A549 treated with AZD9567 at 1 μM for 4 hours (cell line): ENCODE measurements around the gene MORC4. TPM values are rescaled to one million over a fixed set of nuclear protein-coding genes. Genes with fewer than 3 reads are reported as not detected.

Experiments used
- total RNA-seq: library from RNA; stranded (reverse); fragments of 200-300 nt; extraction: Qiagen RNA extraction; gene quantifications from 5 replicates; pipeline ENCODE4 v1.2.3, GENCODE V29; 2022; ENCODE audit not compliant: insufficient read depth

The MORC4 gene
- 27.9 to 50.3 TPM (median 28.5 TPM) in 5 replicates for total RNA-seq

GRCh38 chrX:107000013-107000515, at the start of gene MORC4:
TSS of gene MORC4 (minus strand) at chrX:107000212. CDS start at chrX:106999969, 243 bp downstream.

GRCh38 chrX:106919932-106920452, 80.0 kb downstream of the MORC4 start, which contains the start of gene CLDN2:
TSS of gene CLDN2 (plus strand) at chrX:106920402. CDS start at chrX:106928229, 7,827 bp downstream.

GRCh38 chrX:106903291-106903824, 96.7 kb downstream of the MORC4 start, which contains the start of gene RIPPLY1:
TSS of gene RIPPLY1 (minus strand) at chrX:106903341. CDS start at chrX:106903287, 54 bp downstream.

Other genes starting within 250 kb of the MORC4 start
- gene TBC1D8B, start 197.5 kb downstream of the MORC4 start, total RNA-seq: 0.84 to 2.4 TPM (median 1.1 TPM) in 5 replicates
- 0.07 to 0.17 TPM (median 0.17 TPM) in 3 of 5 replicates, not detected in the others for gene RIPPLY1, start 96.9 kb downstream of the MORC4 start, total RNA-seq
- gene CLDN2, start 79.8 kb downstream of the MORC4 start, total RNA-seq: 5.4 to 7.6 TPM (median 6.5 TPM) in 5 replicates
- gene RBM41, start 118.6 kb upstream of the MORC4 start, total RNA-seq: 6.5 to 9.4 TPM (median 9.0 TPM) in 5 replicates
- gene NUP62CL, start 206.2 kb upstream of the MORC4 start, total RNA-seq: 13.0 to 26.9 TPM (median 15.4 TPM) in 5 replicates
- gene DNAAF6, start 206.4 kb upstream of the MORC4 start, total RNA-seq: not detected in 5 replicates